HG02759 (cell line): Measurements from ENCODE around the gene ITGA1.
"Not testable (repeated sequence)": the region's sequence is repeated elsewhere in the genome, so short reads cannot be mapped to it uniquely, and the experiment has no call there.

ENCODE experiments used
- ATAC-seq: cut with Tn5 transposase; IDR thresholded peaks from one replicate; pipeline ENCODE4 v1.9.1; 2021; ENCODE audit warnings: mild to moderate bottlenecking, moderate library complexity; ENCODE audit not compliant: unreplicated experiment

The ITGA1 gene

GRCh38 chr5:52859628-52860027 is 71.9 kb downstream of the ITGA1 start:
- ATAC-seq, result no peak

- no peak for ATAC-seq
Observed at GRCh38 chr5:52861368-52861767, 73.7 kb downstream of the ITGA1 start.

GRCh38 chr5:52863715-52864290 is 76.1 kb downstream of the ITGA1 start:
- no peak for ATAC-seq

GRCh38 chr5:52864371-52864770 is 76.7 kb downstream of the ITGA1 start:
- no peak for ATAC-seq

GRCh38 chr5:52864884-52865283 is 77.2 kb downstream of the ITGA1 start:
- ATAC-seq, result no peak

- not testable (repeated sequence) for ATAC-seq
Observed at GRCh38 chr5:52865991-52866390, 78.3 kb downstream of the ITGA1 start.

- no peak for ATAC-seq
Observed at GRCh38 chr5:52867809-52868208, 80.1 kb downstream of the ITGA1 start.

GRCh38 chr5:52868417-52868816 is 80.7 kb downstream of the ITGA1 start:
- ATAC-seq, result no peak

GRCh38 chr5:52869391-52869790 is 81.7 kb downstream of the ITGA1 start:
- ATAC-seq, result no peak

GRCh38 chr5:52870448-52870847 is 82.7 kb downstream of the ITGA1 start:
- ATAC-seq, result no peak

GRCh38 chr5:52875827-52876226 is 88.1 kb downstream of the ITGA1 start:
- no peak for ATAC-seq

GRCh38 chr5:52876456-52876855 is 88.7 kb downstream of the ITGA1 start:
- no peak for ATAC-seq

- ATAC-seq, result no peak
Observed at GRCh38 chr5:52878656-52879055, 90.9 kb downstream of the ITGA1 start.

GRCh38 chr5:52880541-52880940 is 92.8 kb downstream of the ITGA1 start:
- ATAC-seq, result no peak

- ATAC-seq, result no peak
Observed at GRCh38 chr5:52881468-52881867, 93.8 kb downstream of the ITGA1 start.

GRCh38 chr5:52883110-52883509 is 95.4 kb downstream of the ITGA1 start:
- ATAC-seq, result no peak

- ATAC-seq, result no peak
Observed at GRCh38 chr5:52884453-52884852, 96.7 kb downstream of the ITGA1 start.

GRCh38 chr5:52885614-52886013 is 97.9 kb downstream of the ITGA1 start:
- no peak for ATAC-seq

- ATAC-seq, result no peak
Observed at GRCh38 chr5:52886206-52886605, 98.5 kb downstream of the ITGA1 start.

GRCh38 chr5:52887066-52887465 is 99.3 kb downstream of the ITGA1 start:
- ATAC-seq, result no peak

GRCh38 chr5:52888363-52888762 is 100.6 kb downstream of the ITGA1 start:
- no peak for ATAC-seq

- no peak for ATAC-seq
Observed at GRCh38 chr5:52892242-52892878, 104.6 kb downstream of the ITGA1 start.

GRCh38 chr5:52893105-52893504 is 105.4 kb downstream of the ITGA1 start:
- no peak for ATAC-seq
